SK-N-SH (cell line): ENCODE data around the gene RBM24.

Experiments used
- EZH2phosphoT487 ChIP-seq: fragments of 200-600 bp; sonication (generic); IDR thresholded peaks from 2 replicates; pipeline ENCODE4 v1.6.1; 2017; ENCODE audit warnings: low read depth, mixed run types, mild to moderate bottlenecking, antibody characterized with exemption, moderate library complexity, borderline replicate concordance
- TEAD4 ChIP-seq: IDR thresholded peaks from 2 replicates; pipeline ENCODE4 v1.4.0; 2012; ENCODE audit warnings: mild to moderate bottlenecking, borderline replicate concordance; ENCODE audit not compliant: insufficient read depth
- TF ChIP-seq, protein P1 (sequence below): IDR thresholded peaks from 2 replicates; pipeline ENCODE4 v1.4.0; 2012; ENCODE audit warnings: low read depth

DNA sequence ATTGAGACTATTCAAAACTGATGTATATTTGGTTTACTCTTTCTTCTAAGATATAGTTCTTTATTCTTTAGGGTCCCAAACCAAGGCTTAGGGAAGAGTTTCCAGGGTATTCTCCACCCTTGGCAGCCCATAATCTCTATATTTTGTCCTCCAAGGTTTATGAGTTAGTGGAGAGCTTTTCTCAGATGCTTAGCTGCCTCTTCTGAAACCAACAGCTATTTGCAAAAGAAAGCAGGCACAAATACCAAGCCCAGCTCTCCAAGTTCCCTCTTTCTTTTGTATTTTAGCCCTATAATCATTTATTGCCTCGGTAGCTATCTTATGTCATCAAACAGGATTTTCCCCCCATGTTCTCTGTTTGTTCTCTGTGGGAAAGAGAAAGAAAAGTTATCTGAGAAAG is 39.1 kb upstream of the RBM24 start:
- TF ChIP-seq TEAD4 (no peak), EZH2phosphoT487 (no peak)
- TF ChIP-seq, protein P1, sequence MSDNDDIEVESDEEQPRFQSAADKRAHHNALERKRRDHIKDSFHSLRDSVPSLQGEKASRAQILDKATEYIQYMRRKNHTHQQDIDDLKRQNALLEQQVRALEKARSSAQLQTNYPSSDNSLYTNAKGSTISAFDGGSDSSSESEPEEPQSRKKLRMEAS = no peak
